SH-SY5Y (cell line): ENCODE data around the gene FKBP1A.

Source experiments
- GATA2 ChIP-seq: IDR thresholded peaks from 2 replicates; pipeline ENCODE4 v1.6.1; 2011; ENCODE audit warnings: mild to moderate bottlenecking, low read depth, low read length
- GATA3 ChIP-seq: IDR thresholded peaks from 2 replicates; pipeline ENCODE4 v1.6.1; 2011; ENCODE audit warnings: low read depth, mild to moderate bottlenecking, low read length, moderate library complexity

GRCh38 chr20:1376408-1377270 is 16.2 kb downstream of the FKBP1A start:
- TF ChIP-seq GATA2: no peak
- TF ChIP-seq GATA3: no peak
